Erythroblast (primary cell): ENCODE results near the gene KLHL29.

ENCODE experiments used
- DNase-seq, 2 experiments: peaks; one replicate each; lab custom pipeline; 2025; lab: John Stamatoyannopoulos, UW
- GATA1 ChIP-seq: IDR thresholded peaks from 2 replicates; pipeline ENCODE4 v1.6.1; 2011; ENCODE audit warnings: low read depth, mild to moderate bottlenecking, control low read depth, low read length, moderate library complexity
- POLR2A ChIP-seq: IDR thresholded peaks from 2 replicates; pipeline ENCODE4 v1.6.1; 2011; ENCODE audit warnings: mild to moderate bottlenecking, low read length

The KLHL29 gene

DNA sequence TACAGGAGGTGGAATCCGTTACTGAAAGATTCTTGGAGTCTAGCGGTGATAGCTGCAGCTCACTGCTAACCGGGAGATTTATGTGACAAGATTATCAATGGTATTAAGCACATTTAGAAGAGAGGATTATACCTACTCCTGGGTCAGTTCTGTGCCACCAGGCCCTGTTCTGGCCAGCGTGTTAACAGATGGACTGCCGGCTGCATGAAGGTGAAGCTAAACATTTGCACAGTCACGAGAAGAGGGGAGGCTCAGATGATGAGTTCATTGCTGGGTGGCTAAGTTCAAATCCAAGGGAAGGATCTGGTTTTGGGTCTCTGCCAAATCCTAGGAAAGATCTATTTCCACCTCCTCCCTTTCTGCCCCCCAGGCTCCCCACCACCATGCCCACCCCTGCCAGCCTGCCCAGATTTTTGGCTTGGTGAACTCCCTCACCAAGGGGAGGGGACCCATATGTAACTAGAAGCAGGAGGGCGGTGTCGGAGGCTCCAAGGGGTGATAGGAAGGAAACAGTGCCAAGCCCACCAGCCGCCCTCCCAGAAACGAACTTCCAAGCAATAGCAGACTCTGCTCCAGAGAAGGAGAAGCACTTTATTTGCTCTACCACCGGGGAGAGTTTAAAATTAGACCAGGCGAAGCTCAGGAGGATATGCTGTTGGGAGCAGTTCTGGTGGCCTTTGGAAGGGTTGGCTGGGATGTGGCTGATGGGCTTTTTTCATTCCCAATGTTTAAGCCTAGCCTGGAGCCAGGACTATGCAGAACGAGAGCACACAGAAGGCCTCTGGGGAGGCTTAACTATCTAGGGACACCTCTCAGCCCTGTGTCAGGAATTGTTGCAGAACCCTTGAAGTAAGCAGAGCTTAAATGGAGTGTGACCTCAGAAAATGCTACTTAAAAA lies 200.5 kb downstream of the KLHL29 start:
- TF ChIP-seq GATA1 (no peak), POLR2A (no peak)
- DNase-seq: no peak

DNA sequence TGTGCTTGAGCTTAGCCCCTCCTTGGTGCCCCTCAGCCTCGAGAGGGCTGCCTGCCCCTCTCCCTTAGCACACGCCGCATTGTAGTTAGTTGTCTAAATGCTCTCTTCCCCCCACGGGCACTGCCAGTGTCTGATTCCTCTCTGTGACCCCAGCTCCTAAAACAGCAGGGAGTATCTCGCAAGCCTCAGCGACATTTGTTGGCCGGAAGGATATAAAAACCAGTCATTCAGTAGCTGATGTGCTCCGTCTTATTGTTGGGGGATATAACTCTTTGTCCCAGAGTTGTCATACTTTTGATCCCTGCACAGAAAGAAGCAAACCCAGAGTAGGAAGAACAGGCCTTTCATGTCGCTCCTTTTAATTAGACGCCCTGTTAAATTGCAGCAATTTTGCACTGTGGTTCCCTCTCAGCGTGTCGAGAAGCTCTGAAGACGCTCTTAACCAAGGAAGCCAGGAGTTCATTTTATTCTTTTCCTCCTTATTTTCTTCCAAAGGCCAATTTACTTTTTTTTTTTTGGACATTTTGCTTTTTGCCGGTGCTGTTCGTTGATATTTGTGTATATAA lies 201.8 kb downstream of the KLHL29 start:
- no peak for DNase-seq
- no peak for TF ChIP-seq POLR2A
- TF ChIP-seq GATA1: no peak

DNA sequence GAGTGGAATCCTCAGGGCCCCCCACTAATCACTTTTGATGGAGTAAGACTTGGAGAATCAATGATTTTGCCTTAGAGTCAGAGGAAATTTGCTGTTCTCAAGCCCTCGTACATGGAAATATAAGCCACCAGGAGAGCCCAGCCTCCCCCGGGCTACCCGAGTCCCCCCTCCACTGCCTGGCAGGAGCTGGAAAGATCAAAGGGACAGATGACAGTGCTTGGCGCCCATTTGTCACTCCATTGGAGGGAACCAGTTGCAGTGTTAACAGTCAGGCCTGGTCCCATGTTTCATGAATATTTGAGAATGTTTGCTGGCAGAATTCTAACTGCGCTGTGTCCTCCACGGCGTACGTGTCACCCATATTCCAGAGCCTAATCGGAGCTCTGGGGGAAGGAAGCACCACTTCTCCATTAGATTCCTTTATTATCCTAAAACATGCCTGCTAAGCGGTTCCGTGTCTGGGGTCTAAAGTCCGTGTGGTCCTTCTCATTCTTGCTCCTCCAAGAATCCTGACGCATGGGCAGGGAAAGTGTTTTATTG lies 202.4 kb downstream of the KLHL29 start:
- TF ChIP-seq POLR2A (no peak), GATA1 (no peak)
- DNase-seq: no peak

DNA sequence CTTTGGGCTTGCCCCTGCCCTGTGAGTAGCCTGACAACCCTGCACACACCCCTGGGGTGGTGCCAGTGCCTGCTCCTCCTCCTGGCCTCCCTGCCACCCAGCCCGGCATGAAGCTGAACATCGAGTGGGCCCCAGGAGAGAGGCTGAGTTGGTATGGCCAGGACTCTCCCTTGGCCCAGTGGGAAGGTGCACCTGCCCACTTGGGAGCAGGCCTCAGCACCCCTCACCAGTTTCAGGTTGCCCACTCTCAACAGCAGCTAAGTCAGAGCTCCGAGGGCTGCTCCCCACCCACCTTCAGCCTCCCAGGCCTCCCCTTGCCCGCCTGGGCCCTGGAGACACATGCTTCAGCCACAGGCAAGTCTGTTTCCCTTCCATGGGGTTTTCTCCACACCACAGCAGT lies 203.1 kb downstream of the KLHL29 start:
- DNase-seq: no peak
- TF ChIP-seq POLR2A (no peak), GATA1 (no peak)

DNA sequence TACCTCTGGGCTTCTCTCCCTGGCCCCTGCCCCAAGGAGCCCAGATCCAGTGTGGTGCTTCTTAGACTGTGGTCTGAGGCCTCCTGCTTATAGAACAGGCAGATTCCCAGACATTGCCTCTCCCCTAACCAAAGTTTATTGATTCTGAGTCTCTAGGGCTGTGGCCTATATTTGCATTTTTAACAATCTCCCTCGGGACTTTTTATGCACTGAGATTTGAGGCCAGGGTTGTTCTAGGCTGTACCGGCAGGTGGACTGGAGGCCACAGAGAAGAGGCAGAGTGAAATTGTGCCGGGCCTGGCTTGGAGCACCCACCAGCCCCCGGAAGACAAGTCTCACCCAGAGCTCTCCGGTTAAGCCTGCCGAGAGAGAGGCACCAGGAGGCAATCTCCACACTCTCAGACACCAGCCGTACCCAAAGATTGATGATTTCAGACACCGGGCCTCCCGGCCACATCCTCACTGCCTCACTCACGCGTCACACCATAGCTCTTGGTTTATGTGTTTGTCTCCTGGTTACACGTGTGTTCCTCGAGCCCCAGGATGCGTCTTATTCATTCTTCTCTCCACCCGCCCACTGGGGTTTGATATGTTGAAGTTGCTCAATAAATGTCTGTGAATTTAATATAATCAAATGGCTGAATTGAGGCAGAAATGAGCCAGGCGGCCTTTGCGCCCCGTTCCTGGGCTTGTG lies 203.7 kb downstream of the KLHL29 start:
- TF ChIP-seq GATA1 (no peak), POLR2A (no peak)
- DNase-seq: no peak

DNA sequence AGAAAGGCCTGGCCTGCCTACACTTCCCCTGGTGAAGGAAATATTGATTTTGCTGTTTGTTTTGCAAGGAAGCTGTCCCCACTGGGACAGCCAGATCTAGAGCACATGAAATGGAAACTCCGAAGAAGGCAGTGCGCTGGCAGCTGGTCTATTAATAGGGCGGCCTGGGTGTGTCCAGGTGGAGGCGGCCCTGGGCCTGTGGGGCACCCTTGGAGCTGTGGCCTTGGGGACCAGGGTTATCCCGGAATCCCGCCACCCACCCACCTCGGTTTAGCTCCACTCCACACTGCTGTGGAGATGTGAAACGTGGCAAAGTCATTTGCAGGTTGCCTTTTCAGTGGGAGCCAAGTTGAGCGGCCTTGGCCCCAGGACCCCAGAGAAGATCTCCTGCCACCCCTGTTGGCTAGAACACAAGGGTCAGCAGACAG lies 204.3 kb downstream of the KLHL29 start:
- no peak for TF ChIP-seq POLR2A
- TF ChIP-seq GATA1: no peak
- DNase-seq: no peak

DNA sequence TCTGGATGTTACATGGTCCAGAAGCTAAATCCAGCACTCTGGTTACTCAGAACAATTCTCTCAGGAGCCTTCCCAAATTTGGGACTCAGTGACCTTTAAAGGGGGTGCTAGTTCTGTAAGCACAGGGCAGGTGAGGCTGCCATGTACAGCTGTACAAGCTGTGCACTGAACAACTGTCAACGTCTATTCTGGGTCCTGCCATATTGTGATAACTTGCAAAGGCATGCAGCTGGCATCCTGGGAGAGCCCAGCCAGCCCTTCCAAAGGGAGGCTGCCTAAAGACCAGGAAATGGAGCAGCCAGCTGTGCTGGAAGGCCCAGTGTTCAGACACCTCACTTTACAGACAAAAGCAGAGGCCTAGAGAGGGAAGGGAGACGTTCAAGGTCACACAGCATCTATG lies 204.8 kb downstream of the KLHL29 start:
- no peak for DNase-seq
- TF ChIP-seq GATA1: no peak
- no peak for TF ChIP-seq POLR2A

DNA sequence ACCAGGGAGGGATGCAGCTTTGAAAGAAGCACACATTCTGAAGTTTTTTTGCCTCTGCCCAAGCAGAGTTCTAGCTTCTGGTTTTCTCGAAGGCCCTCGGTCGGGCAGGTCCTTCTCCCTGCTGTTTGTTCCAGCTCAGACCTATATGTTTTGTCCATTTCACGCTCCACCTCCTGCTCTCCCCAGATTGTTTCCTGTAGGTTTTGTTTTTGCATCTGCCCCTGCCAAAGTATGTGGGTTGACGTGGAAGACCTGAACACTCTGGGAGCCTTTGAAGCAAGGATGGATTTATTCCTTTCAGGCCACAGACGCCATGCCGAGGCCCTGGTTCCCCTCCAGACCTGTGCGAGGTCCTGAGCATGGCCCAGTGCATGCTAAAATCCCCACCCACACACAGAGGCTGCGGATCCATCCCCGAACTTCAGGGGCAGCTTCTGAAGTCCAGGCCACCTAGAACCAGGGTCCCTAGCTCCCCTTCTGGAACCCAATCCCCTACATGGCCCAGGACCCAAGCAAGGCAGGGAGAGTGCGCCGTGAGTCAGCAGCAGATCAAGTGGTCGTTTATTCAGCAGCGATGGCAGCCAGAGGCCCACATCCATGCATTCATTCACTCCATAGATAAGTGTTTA lies 205.4 kb downstream of the KLHL29 start:
- TF ChIP-seq GATA1 (no peak), POLR2A (no peak)
- DNase-seq: no peak

DNA sequence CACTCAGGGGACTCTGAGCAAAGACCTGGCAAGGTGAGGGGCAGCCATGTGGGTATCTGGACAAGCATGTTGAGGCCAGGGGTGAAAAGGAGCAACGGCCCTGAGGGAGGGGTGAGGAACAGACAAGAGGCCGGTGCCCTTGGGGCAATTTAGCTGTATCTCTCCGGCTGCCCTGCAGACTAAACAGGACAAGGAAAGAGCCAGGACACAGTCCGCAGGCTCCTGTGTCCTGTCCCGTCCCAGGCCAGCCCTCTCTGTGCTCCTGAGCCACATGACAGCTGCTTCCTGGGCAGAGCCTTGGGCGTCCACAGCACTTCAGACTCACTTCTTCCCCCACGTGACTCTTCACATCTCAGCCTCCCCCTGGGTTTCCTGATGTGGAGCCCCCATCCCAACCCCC lies 206.1 kb downstream of the KLHL29 start:
- DNase-seq: no peak
- TF ChIP-seq POLR2A: no peak
- TF ChIP-seq GATA1: no peak

DNA sequence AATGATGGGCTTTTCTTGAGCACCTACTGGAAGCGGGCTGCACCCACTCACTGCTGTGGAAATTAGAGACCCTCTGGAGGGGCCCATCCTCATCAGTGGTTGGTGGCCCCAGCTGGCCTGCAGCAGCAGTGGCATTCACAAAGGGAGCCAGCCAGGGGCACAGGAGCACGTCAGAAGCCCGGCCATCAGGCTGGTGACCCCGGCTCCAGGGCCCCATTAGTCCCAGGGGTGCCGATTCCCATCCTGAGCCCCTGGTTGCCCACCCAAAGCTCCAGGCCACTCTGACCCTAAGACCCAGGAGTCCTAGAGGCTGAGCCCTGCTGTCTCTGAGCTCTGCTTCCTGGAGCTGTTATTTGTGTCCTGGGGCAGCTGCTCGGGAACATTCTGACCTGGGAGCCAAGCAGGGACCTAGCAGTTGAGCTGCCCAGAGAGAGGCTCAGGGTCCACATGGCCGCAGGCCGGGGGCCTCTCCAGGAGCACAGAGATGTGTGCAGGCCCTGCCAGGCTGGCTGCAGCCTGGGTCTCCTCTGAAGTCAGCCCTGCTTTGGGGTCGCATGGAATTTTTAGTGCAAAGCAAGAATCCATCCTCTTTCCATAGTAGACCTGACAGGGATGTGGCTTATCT lies 207.2 kb downstream of the KLHL29 start:
- DNase-seq: no peak
- TF ChIP-seq GATA1: no peak

DNA sequence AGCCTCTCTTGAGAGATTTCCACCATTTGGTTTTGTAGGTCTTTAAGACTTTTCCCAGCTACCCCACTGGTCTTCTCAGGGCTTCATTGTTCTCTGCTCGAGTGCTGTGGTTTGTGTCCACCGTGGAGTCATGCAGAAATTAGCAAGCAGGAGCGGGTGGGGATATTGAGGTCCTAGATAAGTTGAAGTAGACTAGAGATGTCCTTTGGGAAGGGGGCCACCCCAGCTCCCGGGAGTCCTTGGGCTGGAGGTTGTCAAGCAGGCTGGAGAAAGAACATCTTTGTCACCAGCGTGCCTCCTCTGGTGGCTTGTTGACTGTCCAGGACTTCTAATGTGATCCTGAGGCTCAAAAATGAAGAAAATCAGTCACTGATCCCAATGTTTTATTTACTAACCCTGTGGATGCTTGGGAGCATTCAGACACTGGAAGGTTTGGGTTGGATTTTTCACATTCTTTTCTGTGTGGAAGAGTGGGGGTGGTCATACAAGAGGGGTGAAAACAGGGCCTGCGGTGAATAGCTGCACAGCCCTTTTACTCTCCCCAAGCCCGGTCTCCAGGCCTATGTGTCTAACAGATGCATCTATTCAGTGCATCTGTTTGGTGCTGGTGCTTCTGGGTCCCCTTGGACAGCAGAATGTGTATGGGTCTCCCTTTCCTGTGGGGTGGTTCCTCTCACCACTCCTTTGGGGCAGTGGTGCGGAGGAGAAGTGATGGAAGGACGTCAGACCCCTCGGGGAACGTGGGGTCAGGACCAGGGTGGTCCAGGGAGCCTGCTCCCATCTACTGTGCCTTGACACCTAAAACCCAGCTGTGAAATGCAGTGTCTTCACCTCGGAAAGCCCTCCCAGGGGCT lies 208.1 kb downstream of the KLHL29 start:
- TF ChIP-seq GATA1: no peak
- TF ChIP-seq POLR2A: no peak
- no peak for DNase-seq

DNA sequence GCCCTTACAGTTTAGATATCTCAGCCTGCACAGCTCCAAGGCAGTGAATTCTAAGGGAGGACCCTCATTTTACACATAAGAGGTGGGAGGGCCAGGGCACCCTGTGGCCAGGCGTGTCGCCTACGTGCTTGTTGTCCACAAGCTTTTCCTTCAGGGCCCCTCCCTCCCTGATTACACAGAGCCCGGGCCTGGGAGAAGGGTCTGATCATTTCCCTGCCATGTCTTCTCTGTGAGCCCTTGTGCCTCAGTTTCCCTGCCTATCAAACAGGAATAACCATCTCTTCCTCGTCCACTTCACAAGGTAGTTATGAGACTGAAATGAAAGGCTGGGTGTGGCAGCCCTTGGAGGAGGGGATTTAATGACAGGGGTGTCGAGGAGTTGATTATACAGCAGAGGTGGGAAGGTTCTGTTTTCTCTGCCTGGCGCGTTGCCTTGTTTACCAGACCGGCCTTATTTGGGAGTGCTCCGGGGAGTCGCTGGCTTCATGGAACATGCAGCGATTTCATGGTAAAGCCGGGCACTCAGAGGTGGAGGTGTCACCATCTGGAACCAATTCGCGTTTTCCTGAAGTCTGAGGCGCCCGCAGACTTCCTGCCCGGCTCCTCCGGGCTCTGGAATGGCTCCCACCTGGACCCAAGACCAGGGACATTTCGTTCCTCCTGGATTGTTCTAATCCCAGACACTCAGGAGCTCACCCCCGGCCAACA lies 208.9 kb downstream of the KLHL29 start:
- DNase-seq: no peak
- no peak for TF ChIP-seq GATA1
- no peak for TF ChIP-seq POLR2A
